ENCODE data around the gene B3GALT2.
A peak's percentile ranks its signal among the peaks of the same experiment; 100 is the strongest.

B3GALT2 gene

GRCh38 chr1:193184776-193185175 is 1.6 kb downstream of the B3GALT2 start:
- peaks cover 5% of the 10 kb centered on the region for H3K36me3 ChIP-seq (ENCODE audit: control insufficient read depth, insufficient read depth, low read length)
- peak overlapping the region; percentile 40 for H3K27ac ChIP-seq (ENCODE audit: insufficient read depth, low read length, poor library complexity, severe bottlenecking)
- peak overlapping the region; percentile 39 for H3K4me3 ChIP-seq (ENCODE audit: insufficient read depth, low read depth, low read length, poor library complexity, severe bottlenecking)

GRCh38 chr1:193183019-193183627 is 3.3 kb downstream of the B3GALT2 start:
- peaks cover 5% of the 10 kb centered on the region for H3K36me3 ChIP-seq (ENCODE audit: control insufficient read depth, insufficient read depth, low read length)
- no peaks in the 10 kb centered on the region for H3K4me1 ChIP-seq (ENCODE audit: control insufficient read depth, insufficient read depth, low read length, poor library complexity, severe bottlenecking)
- peak overlapping the region; percentile 10 for H3K4me3 ChIP-seq (ENCODE audit: insufficient read depth, low read depth, low read length, poor library complexity, severe bottlenecking)
- H3K27me3 ChIP-seq (replicated peaks; ENCODE audit: control insufficient read depth, insufficient read depth, low read length, poor library complexity, severe bottlenecking), result no peaks in the 10 kb centered on the region
- H3K9me3 ChIP-seq (ENCODE audit: control insufficient read depth, low read length), result no peaks in the 10 kb centered on the region
- no peak for DNase-seq
- H3K27ac ChIP-seq (ENCODE audit: insufficient read depth, low read length, poor library complexity, severe bottlenecking), result peak overlapping the region; percentile 23

More at GRCh38 chr1:193184776-193185175, 1.6 kb downstream of the B3GALT2 start:
- no peak for DNase-seq
- Histone ChIP-seq H3K4me1 (ENCODE audit: control insufficient read depth, insufficient read depth, low read length, poor library complexity, severe bottlenecking) (peaks cover 3% of the 10 kb centered on the region), H3K27me3 (replicated peaks; ENCODE audit: control insufficient read depth, insufficient read depth, low read length, poor library complexity, severe bottlenecking) (no peaks in the 10 kb centered on the region), H3K9me3 (ENCODE audit: control insufficient read depth, low read length) (no peaks in the 10 kb centered on the region)

GRCh38 chr1:193181985-193182384 is 4.4 kb downstream of the B3GALT2 start:
- Histone ChIP-seq H3K4me1 (ENCODE audit: control insufficient read depth, insufficient read depth, low read length, poor library complexity, severe bottlenecking) (no peaks in the 10 kb centered on the region), H3K9me3 (ENCODE audit: control insufficient read depth, low read length) (no peaks in the 10 kb centered on the region), H3K27ac (ENCODE audit: insufficient read depth, low read length, poor library complexity, severe bottlenecking) (no peak overlapping the region), H3K36me3 (ENCODE audit: control insufficient read depth, insufficient read depth, low read length) (peaks cover 5% of the 10 kb centered on the region), H3K27me3 (replicated peaks; ENCODE audit: control insufficient read depth, insufficient read depth, low read length, poor library complexity, severe bottlenecking) (no peaks in the 10 kb centered on the region), H3K4me3 (ENCODE audit: insufficient read depth, low read depth, low read length, poor library complexity, severe bottlenecking) (no peak overlapping the region)
- DNase-seq, result no peak

GRCh38 chr1:193181536-193181935 is 4.9 kb downstream of the B3GALT2 start:
- H3K9me3 ChIP-seq (ENCODE audit: control insufficient read depth, low read length), result no peaks in the 10 kb centered on the region
- H3K36me3 ChIP-seq (ENCODE audit: control insufficient read depth, insufficient read depth, low read length), result peaks cover 5% of the 10 kb centered on the region
- H3K4me1 ChIP-seq (ENCODE audit: control insufficient read depth, insufficient read depth, low read length, poor library complexity, severe bottlenecking), result no peaks in the 10 kb centered on the region
- H3K27me3 ChIP-seq (replicated peaks; ENCODE audit: control insufficient read depth, insufficient read depth, low read length, poor library complexity, severe bottlenecking), result no peaks in the 10 kb centered on the region
- no peak overlapping the region for H3K4me3 ChIP-seq (ENCODE audit: insufficient read depth, low read depth, low read length, poor library complexity, severe bottlenecking)
- no peak for DNase-seq
- H3K27ac ChIP-seq (ENCODE audit: insufficient read depth, low read length, poor library complexity, severe bottlenecking), result no peak overlapping the region

- H3K9me3 ChIP-seq (ENCODE audit: control insufficient read depth, low read length), result no peaks in the 10 kb centered on the region
- H3K36me3 ChIP-seq (ENCODE audit: control insufficient read depth, insufficient read depth, low read length), result peaks cover 5% of the 10 kb centered on the region
- no peak overlapping the region for H3K27ac ChIP-seq (ENCODE audit: insufficient read depth, low read length, poor library complexity, severe bottlenecking)
- DNase-seq, result no peak
- no peaks in the 10 kb centered on the region for H3K4me1 ChIP-seq (ENCODE audit: control insufficient read depth, insufficient read depth, low read length, poor library complexity, severe bottlenecking)
- H3K4me3 ChIP-seq (ENCODE audit: insufficient read depth, low read depth, low read length, poor library complexity, severe bottlenecking), result no peak overlapping the region
- H3K27me3 ChIP-seq (replicated peaks; ENCODE audit: control insufficient read depth, insufficient read depth, low read length, poor library complexity, severe bottlenecking), result no peaks in the 10 kb centered on the region
Observed at GRCh38 chr1:193179094-193179493, 7.3 kb downstream of the B3GALT2 start.

- DNase-seq, result no peak
- no peak overlapping the region for H3K27ac ChIP-seq (ENCODE audit: insufficient read depth, low read length, poor library complexity, severe bottlenecking)
- no peaks in the 10 kb centered on the region for H3K9me3 ChIP-seq (ENCODE audit: control insufficient read depth, low read length)
- no peaks in the 10 kb centered on the region for H3K4me1 ChIP-seq (ENCODE audit: control insufficient read depth, insufficient read depth, low read length, poor library complexity, severe bottlenecking)
- peaks cover 5% of the 10 kb centered on the region for H3K36me3 ChIP-seq (ENCODE audit: control insufficient read depth, insufficient read depth, low read length)
- no peaks in the 10 kb centered on the region for H3K27me3 ChIP-seq (replicated peaks; ENCODE audit: control insufficient read depth, insufficient read depth, low read length, poor library complexity, severe bottlenecking)
- no peak overlapping the region for H3K4me3 ChIP-seq (ENCODE audit: insufficient read depth, low read depth, low read length, poor library complexity, severe bottlenecking)
Observed at GRCh38 chr1:193176788-193177187, 9.6 kb downstream of the B3GALT2 start.

- Histone ChIP-seq H3K9me3 (ENCODE audit: control insufficient read depth, low read length) (no peaks in the 10 kb centered on the region), H3K4me1 (ENCODE audit: control insufficient read depth, insufficient read depth, low read length, poor library complexity, severe bottlenecking) (no peaks in the 10 kb centered on the region), H3K4me3 (ENCODE audit: insufficient read depth, low read depth, low read length, poor library complexity, severe bottlenecking) (no peak overlapping the region), H3K36me3 (ENCODE audit: control insufficient read depth, insufficient read depth, low read length) (peaks cover 5% of the 10 kb centered on the region), H3K27me3 (replicated peaks; ENCODE audit: control insufficient read depth, insufficient read depth, low read length, poor library complexity, severe bottlenecking) (no peaks in the 10 kb centered on the region), H3K27ac (ENCODE audit: insufficient read depth, low read length, poor library complexity, severe bottlenecking) (no peak overlapping the region)
- DNase-seq, result no peak
Observed at GRCh38 chr1:193176113-193176512, 10.3 kb downstream of the B3GALT2 start.

- DNase-seq, result no peak
- Histone ChIP-seq H3K9me3 (ENCODE audit: control insufficient read depth, low read length) (no peaks in the 10 kb centered on the region), H3K4me3 (ENCODE audit: insufficient read depth, low read depth, low read length, poor library complexity, severe bottlenecking) (no peak overlapping the region), H3K27ac (ENCODE audit: insufficient read depth, low read length, poor library complexity, severe bottlenecking) (no peak overlapping the region), H3K4me1 (ENCODE audit: control insufficient read depth, insufficient read depth, low read length, poor library complexity, severe bottlenecking) (no peaks in the 10 kb centered on the region), H3K36me3 (ENCODE audit: control insufficient read depth, insufficient read depth, low read length) (peaks cover 13% of the 10 kb centered on the region), H3K27me3 (replicated peaks; ENCODE audit: control insufficient read depth, insufficient read depth, low read length, poor library complexity, severe bottlenecking) (no peaks in the 10 kb centered on the region)
Observed at GRCh38 chr1:193157360-193157759, 29.1 kb downstream of the B3GALT2 start.

GRCh38 chr1:193156822-193157142 is 29.6 kb downstream of the B3GALT2 start:
- Histone ChIP-seq H3K36me3 (ENCODE audit: control insufficient read depth, insufficient read depth, low read length) (peaks cover 17% of the 10 kb centered on the region), H3K27me3 (replicated peaks; ENCODE audit: control insufficient read depth, insufficient read depth, low read length, poor library complexity, severe bottlenecking) (no peaks in the 10 kb centered on the region), H3K27ac (ENCODE audit: insufficient read depth, low read length, poor library complexity, severe bottlenecking) (no peak overlapping the region), H3K4me1 (ENCODE audit: control insufficient read depth, insufficient read depth, low read length, poor library complexity, severe bottlenecking) (no peaks in the 10 kb centered on the region), H3K4me3 (ENCODE audit: insufficient read depth, low read depth, low read length, poor library complexity, severe bottlenecking) (no peak overlapping the region), H3K9me3 (ENCODE audit: control insufficient read depth, low read length) (no peaks in the 10 kb centered on the region)
- DNase-seq, result no peak

GRCh38 chr1:193156117-193156821 is 30.1 kb downstream of the B3GALT2 start:
- H3K27ac ChIP-seq (ENCODE audit: insufficient read depth, low read length, poor library complexity, severe bottlenecking), result no peak overlapping the region
- no peak for DNase-seq
- H3K4me3 ChIP-seq (ENCODE audit: insufficient read depth, low read depth, low read length, poor library complexity, severe bottlenecking), result no peak overlapping the region
- peaks cover 20% of the 10 kb centered on the region for H3K36me3 ChIP-seq (ENCODE audit: control insufficient read depth, insufficient read depth, low read length)
- H3K4me1 ChIP-seq (ENCODE audit: control insufficient read depth, insufficient read depth, low read length, poor library complexity, severe bottlenecking), result no peaks in the 10 kb centered on the region
- no peaks in the 10 kb centered on the region for H3K9me3 ChIP-seq (ENCODE audit: control insufficient read depth, low read length)
- no peaks in the 10 kb centered on the region for H3K27me3 ChIP-seq (replicated peaks; ENCODE audit: control insufficient read depth, insufficient read depth, low read length, poor library complexity, severe bottlenecking)

All from effector memory CD4-positive, alpha-beta T cell (primary cell).